Measurements from ENCODE around the gene ARID1B.

The ARID1B gene

DNA sequence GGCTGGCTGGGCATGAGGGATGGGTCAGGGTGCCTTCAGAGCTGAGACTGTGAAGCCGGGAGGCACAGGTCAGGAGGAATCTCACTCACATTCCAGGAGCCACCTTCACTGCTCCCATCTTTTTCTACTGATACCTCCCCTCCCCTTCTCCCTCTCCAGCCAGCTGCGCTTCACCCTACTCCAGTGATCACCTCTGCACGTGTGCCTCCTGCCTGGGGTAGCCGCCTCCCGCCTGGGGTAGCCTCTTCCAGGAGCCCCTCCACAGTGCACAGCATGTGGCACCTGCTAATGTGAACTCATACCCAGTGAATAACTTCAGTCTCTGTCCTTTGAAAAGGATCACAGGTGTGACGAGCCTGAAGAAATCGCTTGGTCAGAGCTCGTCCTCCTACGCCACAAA is 313.6 kb downstream of the ARID1B start:
- no peak for DNase-seq

DNA sequence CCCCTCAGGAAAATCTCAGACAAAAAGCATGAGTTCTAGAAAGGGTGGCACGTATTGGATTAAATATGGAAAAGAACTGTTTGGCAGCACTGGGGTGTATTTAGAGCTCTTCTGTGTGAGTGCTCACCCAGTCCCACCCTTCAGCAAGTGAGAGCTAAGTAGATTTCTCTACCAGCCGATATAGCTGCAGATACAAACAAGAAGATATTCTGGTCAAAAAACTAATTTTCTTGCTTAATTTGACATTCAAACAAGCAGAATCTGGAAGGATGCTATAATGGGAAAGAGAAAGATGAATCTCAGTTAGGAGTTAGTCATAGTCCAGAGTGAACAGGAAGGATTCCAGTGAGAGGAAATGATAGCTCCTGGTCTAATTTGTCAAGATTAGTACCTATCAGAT is 314.1 kb downstream of the ARID1B start:
- no peak for DNase-seq

DNA sequence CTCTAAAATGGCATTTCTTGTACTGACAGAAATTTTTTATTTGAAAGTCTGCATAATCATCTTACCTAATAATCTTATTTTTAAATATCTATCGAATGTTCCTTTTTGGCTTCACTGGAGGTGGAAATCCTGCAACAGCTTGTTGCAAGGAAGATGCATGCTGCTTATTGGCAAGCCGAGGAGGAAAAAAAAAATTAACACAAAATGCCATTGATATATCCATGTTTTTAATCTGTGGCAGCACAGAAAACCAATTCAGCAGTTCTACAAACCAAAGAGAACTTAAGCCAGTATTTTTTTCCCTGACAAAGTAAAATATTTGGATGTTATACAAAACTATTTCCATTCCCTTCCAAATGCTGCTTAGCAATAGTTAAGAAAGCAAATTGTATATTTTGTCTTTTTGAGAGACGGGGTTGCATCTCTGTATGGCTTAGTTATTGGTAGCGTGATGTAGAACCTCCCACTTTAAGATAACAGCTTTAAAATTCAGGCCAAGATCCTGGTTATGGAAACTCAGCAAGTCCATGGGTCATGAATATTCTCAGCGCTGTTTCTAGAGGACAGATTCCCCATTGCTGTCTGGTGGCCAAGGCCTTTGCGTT is 314.8 kb downstream of the ARID1B start:
- DNase-seq: no peak

DNA sequence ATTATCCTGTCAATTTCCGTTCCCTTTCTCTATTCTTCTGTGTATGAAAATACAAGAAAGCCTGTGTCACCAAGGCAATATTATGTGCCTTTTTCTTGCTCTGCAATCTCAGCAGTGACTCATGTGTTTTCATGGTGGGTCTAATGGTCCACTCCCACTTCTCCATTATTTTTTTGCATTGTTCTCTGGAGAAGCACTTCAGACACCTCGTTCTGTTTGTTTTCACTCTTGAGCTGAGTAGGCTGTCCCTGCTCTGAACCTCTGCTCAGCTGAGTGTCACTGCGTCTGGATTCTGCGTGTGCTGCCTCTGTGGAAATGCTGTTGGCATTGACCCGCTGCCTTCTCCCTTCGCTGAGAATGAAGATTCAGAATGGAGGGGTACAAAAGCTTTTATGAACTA is 315.6 kb downstream of the ARID1B start:
- no peak for DNase-seq

DNA sequence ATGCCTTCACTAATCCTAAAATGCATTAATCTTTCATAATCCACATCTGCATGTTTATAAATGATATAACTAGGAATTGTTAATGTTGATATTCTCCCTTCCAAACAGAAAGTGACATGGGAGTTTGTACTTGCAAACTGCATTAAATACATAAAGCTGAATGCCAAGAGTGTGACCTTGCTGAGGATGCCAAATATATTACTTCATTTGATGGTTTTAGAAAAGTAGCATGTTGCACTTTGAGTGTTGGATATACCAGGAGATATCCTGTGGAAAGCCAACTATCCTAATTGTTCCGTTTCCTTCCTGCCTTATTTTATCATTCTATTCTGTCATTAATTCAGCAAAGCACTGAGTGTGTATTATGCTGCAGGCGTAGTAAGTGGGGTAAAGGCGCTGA is 316.4 kb downstream of the ARID1B start:
- no peak for DNase-seq

DNA sequence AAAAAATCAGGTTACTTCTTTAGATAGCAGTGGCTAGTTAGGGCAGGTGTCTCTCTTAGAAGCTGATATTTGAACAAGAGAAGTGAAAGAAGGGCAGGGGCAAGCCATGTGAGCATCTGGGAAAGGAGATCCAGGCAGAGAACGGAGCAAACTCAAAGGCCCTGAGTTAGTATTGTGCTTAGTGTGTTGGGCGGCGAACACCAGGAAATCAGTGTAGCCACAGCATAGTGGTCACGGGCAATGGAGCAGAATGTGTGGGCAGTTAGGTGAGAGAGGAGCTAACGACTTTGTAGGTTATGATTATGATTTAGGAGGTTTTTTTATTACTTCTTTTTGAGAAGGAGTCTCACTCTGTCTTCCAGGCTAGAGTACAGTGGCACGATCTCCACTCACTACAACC is 316.9 kb downstream of the ARID1B start:
- no peak for DNase-seq

DNA sequence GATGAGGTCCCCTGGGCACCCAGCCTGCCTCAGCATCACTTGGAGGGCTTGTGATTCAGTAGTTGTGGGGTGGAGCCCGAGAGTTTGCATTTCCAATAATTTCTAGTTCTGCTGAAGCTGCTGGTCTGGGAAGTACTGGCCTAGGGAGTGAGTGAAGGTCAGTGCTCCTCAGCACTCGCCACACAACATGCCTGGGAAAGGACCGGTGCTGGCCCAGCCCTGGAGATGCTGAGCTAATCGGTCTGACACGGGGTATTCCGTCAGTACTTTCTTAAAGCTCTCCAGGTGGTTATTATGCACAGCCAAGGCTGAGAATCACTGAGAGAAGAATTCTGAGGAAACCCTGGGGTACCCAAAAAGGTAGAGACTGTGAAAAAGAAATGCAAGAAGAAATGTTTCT is 317.9 kb downstream of the ARID1B start:
- no peak for DNase-seq

DNA sequence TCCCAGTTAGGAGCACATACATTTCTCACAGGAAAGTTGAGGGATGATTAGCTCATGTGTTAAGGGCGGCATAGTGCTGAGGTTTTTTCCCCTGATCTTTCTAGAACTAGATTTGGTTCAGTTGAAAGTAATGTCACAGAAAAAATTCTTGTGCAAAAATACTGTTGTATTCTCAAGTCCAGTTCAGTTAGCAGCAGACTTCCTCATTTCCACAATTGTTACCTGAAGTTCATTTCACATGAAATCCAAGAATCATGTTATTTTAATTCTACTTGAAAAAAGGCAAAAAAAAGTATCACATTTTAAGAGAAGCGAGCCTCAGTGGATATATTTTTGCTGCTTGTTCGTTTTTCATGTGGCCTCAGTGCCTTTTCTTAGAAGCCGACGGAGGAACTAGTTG is 318.4 kb downstream of the ARID1B start:
- no peak for DNase-seq

DNA sequence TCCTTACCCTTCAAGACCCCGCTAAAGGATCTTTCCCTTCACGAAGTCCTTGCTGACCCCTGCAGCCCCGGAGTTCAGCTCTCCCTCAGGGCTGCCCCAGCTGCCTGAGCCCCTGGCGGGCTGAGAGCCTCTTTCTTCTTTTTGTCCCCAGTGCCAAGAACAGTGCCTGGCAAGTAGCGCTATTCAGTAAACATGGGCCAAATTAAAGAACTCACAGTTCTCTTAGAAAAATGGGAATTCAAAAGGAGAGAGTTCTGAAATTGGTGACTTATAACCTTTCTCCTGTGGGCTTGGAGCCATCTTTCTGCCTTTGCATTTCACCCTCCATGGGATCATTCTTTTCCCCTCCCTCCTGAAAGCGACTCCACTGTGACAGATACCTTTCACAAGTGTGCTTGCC is 318.9 kb downstream of the ARID1B start:
- DNase-seq: no peak

DNA sequence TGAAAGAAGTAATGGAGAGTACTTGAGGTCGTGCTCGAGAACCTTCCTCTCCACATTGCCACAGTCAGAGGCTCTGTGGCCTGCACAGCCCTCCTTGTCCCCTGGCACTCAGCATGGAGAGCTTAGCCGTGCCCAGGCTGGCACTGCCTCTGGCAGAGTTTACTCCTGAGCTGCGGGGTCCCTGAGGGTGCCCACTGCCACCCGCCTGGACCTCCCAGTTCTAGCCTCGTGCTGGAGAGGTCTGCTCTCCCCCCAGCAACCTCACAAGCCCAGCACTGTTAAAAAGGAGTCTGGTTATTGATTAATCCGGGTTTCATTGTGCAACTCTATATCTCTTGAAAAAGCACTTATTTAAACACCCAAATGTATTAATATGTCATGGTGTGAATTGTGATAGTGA is 319.3 kb downstream of the ARID1B start:
- no peak for DNase-seq

DNA sequence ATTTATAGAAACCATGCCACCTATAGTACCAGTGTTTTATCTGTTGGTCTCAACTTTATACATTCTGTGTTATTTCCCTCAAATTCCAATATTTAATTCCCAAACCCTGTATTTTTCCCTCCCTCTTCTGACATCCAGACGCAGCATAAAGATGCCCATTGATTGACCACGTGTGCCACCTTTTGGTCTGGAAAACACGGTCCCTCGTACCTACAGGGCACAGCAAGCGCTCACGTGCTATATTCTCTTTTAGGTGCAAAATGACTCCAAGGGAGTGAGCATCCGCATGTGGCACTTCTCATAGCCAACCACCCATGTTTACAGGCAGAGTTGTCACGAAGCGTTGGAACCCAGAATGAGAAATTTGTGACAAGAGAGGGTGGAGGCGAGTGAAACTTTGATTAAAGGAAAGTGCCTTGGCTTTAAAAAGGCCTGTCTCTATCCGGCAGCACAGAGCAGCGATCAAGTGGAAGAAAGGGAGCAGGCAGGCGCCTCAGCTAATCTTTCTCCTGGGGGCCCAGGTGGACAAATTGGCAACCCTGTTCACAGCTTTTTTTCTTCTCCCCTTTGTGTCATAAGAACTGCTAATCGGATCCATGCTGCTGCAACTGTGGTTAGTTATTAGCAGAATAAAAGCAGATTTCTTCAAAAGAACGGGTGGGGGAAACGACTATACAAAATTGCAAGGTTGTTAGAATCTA is 320.2 kb downstream of the ARID1B start:
- no peak for DNase-seq

DNA sequence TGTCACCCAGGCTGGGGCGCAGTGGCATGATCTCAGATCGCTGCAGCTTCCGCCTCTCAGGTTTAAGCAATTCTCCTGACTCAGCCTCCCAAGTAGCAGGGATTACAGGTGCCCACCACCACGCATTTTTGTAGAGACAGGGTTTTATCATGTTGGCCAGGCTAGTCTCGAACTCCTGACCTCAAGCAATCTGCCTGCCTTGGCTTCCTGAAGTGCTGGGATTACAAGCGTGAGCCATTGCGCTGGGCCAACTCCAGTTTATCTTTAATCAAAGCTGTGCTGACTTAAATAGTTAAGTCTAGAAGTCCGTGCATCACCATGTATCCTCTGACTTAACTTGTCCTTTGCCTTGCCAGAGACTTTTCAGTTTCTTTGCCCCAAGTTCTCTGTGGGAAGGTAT is 321.8 kb downstream of the ARID1B start:
- DNase-seq: no peak

DNA sequence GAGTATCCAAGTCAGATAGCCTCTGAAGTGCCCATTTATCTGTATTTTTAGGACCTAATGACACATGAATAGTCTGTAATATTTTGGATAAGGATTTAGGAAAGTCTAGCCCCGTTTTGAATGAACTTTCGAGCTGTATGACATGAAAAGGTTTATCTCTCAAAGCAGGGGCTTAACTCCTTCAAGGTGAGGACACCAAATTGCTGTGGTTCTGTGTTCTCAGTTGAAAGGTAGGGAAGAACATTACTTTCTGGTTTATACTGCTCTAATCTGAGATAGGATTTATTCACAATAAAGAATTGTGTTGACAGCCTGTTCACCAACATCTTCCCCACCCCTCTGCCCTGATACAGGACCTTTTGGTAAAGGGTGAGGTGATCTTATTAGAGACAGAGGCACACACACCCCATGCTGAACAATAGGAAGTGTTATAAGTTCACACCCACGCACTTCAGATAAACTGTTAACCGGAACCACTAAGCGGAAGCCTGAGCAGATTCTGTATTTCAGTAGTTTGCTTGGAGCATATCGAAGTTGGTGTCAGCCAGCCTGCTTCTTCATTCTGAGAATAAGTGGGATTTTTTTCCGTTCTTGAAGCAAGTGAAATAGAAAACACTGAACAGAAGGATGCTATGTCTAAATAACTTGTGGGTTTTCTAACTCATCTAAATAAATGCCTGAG is 322.9 kb downstream of the ARID1B start:
- peak; percentile 22 for DNase-seq

DNA sequence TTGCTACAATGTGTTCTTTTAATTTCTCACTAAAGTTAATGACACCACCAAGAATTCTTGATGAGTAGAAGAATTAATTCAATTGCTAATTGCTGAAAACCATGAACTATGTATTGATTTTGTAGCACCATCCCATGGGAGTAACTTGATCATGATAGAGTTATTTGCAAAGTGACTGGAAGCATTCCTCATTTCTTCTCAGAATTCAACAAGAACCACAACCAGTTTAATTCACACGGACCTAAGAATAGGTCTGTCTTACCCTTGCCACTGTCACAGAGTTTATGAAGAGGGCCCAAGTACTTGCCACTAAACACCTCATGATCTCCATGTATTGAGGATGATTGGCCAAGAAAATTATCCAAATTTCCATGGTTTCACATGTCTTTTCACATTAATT is 324.0 kb downstream of the ARID1B start:
- DNase-seq: no peak

DNA sequence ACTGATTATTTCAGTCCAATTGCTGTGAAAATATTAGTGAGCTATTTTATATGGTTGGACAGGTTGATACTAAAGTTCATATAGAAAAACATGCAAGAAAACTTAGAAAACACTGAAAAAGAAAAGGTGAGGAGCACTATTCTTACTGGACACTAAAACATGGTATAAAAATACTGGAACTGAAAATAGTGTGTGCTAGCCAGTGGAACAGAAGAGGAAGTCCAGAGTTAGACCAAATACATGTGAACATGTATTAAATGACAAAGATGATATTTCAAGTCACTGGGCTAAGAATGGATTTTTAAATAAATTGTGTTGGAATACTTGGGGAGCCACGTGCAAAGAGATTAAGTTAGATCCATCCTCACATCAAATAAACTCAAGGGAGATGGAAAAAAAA is 327.6 kb downstream of the ARID1B start:
- DNase-seq: no peak

DNA sequence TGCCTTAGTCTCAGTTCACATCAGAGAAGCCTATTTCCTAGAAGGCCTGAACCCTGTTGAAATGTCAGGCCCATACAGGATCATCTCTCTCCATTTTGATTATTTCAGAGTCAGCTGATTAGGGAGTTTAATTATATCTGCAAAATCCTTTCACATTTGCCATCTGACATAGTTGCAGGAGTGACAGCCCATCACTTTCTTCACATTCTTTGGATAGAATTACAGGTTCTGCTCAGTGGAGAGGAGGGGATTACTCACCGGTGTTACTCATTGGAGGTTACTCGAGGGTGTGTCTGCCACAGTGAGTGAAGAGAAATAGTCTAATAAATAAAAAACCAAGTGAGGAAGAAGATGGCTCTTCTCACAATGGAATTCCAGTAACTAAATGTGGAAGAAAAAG is 329.3 kb downstream of the ARID1B start:
- DNase-seq: no peak

DNA sequence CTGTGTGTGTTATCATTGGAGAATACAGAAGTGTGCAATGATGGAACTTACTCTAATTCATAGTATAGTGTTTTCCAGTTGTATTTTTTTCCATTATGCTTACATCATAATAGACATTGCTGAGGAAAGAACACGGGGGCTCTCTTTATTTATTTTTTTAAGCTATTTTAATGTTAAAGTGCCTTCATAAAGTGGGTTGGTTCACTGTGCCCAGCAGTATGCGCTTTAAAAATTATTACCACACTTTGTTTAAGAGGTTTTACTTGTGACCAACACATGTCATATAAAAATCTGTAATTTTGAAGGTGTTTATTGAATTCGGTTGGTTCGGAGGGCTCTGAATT is 330.4 kb downstream of the ARID1B start:
- no peak for DNase-seq

DNA sequence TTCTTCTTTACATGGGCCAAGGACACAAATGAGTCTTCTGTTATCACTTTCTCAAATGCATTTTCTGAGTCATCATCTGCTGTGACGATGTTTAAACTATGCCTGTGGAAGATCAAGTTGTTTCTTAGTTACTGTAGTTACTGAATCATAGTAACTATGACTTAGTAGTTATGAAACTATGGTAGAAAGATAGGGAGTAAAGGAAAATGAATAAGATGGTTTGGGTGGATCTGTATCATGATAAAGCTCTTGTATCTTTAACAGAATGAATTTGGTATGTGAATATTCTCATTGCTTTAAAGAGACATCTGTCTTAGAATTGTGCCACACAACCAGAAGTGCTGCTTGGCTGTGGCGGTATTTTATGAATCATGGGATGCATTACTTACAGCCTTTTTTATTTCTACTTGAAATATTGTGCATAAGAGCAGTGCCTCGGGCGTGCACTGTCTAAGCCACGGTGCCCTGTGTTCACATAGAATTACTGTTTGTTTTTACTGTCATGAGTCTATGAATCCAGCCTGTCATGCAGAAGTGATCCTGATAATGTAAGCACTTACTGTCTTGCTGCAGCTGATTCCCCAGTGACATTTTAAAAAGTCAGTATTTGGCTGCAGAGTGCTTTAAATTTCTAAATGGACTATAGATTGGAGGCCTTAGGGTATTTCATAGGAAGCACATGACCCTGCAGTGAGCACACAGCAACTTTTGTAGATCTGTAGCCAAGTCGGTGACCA is 330.9 kb downstream of the ARID1B start:
- no peak for DNase-seq

DNA sequence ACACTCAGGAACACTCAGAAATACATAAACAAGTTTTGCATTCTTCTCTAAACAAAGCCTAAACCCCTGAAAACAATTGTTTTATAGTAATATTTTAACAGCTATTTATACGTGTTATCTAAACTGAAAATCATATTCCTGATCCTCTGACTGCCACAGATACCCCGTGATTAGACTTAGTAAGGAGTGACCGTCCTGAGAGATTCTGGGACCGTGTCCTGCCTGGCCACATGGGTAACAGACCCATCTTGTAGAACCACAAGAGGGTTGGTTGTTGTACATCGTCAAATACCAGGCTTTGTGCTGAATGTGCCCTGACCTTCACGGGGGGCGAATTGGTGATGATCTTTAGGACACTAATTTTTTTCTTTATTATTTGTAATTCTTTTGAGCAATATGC is 331.7 kb downstream of the ARID1B start:
- DNase-seq: no peak

DNA sequence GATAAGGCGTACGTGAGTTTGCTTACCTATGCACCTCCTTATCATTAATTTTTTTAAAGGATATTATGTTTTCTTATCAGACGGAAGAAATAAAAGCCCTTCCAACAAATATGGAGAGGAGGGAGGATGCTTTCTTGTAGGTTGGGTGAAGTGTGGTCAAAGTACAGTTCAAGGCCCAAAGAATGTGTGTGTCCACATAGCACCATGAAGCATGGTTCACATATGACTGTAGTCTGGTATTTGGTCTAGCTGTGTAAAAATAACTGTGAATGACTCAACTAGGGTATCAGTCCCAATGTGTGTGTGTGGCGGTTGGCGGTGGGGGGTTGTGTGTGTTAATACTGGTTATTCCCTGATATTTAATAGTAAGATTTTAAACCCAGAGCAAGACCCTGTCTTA is 333.4 kb downstream of the ARID1B start:
- DNase-seq: no peak

DNA sequence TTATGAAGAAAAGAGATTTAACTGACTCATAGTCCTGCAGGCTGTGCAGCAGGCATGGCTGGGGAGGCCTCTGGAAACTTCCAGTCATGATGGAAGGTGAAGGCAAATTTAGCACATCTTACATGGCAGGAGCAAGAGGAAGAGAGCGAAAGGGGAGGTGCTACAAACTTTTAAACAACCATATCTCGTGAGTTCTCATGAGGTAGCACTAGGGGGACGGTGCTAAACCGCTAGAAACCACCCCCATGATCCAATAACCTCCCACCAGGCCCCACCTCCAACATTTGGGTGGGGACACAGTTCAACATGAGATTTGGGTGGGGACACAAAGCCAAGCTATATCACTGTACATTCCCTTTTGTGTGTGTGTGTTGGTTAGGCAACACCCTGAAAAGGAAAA is 336.2 kb downstream of the ARID1B start:
- no peak for DNase-seq

DNA sequence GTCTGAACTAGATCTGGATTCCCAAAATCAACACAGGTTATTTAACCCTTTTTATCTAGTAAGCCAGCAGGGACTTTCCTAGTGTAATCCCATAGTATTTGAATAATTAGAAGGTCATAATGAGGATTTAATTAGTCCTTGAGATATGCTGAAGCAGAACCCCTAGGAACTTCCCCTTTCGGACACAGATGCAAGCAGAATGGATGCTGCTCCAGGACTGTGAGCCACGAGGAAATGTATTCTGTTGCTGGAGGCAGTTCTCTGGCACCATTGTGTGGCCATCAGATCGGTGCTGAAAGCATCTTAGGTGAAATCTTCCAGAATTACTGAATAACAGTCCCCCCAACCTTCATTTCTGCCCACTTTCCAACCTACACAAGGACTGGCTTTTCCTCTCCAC is 339.2 kb downstream of the ARID1B start:
- DNase-seq: no peak

DNA sequence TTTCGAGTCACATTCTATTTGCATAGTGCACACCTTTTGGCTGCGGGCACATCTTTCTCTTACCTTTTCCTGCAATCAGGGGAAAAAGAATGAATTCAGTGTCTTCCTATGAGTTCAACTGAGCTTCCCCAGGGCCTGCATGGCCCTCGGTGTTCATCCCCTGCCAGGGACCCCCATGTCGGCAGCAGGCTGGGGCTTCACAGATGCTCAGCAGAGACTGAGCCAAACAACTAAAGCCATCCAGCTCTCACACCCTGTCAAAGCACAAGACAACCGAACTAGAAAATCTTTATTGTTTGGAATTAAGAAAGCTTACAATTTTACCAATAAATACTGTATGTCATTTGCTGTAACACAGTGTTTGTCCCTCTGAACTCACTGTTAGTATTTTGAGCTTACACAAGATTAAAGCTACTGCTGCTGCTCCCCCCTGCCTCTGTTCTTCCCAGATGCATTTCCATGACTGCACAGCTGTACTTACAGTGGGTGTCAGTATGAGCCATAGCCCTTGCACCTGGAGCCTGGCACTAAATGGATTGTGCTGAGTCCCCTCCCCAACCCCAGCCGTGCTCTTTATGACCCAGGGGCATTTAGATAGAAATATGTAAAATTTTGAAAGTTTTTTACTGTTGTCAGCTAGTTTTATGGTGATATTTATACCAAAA is 340.4 kb downstream of the ARID1B start:
- no peak for DNase-seq

Data from effector CD4-positive, alpha-beta T cell (primary cell).